NCI-H2227 treated with DMSO at 0.1 percent for 48 hours (cell line): Measurements from ENCODE around the gene TRIAP1.
A peak's percentile ranks its signal among the peaks of the same experiment; 100 is the strongest.

Experiments
- DNase-seq: peaks from one replicate; lab custom pipeline; 2025; lab: John Stamatoyannopoulos, UW

TRIAP1 gene

DNA sequence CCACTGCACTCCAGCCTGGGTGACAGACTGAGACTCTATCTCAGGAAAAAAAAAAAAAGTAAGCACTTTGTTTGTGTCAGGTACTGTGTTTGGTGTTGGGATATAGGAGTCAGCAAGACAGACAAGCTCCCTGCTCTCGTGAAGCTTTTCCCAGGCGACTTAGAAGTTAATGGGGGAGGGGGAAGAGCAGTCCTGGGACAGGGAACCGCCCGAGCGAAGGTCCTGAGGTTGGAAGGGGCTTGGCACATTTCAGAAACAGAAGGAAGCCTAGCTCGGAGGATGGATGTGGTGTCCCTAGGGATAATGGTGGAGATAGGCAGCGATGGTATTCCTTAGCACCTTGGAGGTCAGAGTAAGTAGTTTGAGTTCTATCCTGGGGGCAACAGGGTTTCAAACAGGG is 16.8 kb downstream of the TRIAP1 start:
- no peak for DNase-seq

DNA sequence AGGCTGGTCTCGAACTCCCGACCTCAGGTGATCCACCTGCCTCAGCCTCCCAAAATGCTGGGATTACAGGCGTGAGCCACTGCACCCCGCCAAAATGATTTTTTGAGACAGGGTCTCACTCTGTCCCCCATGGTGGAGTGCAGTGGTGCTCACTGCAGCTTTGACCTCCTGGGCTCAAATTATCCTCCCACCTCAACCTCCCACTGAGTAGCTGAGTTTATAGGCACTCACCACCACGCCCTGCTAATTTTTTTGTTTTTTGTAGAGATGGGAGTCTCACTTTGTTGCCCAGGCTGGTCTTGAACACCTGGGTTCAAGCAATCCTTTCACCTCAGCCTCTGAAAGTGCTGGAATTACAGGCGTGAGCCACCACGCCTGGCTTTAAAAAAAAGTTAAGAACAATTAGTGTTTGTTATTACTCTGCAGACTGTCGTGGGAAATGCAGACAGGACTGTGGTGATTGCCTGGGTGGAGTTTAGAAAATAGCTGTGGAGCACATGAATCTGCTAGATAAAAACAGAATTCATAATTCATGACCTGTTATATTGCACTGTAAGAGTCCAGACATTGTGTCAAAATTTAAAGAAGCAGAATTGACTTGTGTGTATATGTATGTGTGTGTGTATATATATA is 17.5 kb downstream of the TRIAP1 start:
- DNase-seq, result no peak

DNA sequence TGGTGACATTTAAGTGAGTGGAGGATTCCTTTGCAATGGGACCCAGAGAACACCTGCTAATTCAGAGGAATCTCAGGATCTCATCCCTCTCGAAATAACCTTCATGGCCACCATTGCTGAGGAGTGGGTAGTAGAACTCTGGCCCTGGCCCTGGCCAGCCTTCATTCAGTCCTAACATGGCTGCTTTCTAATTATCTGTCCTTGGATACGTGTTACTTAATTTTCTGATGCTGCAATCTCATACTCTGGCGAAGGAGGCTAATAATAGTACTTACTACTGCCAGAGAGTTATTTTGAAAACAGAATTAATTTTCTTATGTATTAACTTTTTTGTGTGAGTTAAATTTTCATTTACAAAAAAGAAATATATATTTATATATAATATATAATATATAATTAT is 20.4 kb downstream of the TRIAP1 start:
- no peak for DNase-seq

DNA sequence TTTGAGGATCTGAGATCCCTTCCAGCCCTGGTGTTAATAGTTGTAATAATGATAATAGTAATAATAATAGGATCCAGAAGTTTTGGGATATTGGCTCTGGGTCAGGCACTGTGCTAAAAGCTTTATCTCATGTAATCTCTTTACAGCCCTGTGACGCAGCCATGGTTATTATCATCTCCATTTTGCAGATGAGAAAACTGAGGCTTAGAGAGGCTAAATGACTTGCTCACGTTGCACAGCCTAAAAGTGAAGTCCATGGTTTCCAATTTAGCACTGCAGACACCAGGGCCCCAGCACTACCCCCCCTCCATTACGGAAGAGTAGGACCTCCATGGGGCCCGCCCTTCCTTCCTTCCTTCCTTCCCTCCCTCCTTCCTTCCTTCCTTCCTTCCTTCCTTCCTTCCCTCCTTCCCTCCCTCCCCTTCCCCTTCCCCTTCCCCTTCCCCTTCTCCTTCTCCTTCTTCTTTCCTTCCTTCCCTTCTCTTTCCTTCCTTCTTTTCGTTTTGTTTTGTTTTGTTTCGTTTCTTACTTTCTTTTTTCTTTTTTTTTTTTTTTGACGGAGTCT is 23.2 kb downstream of the TRIAP1 start:
- DNase-seq, result no peak

DNA sequence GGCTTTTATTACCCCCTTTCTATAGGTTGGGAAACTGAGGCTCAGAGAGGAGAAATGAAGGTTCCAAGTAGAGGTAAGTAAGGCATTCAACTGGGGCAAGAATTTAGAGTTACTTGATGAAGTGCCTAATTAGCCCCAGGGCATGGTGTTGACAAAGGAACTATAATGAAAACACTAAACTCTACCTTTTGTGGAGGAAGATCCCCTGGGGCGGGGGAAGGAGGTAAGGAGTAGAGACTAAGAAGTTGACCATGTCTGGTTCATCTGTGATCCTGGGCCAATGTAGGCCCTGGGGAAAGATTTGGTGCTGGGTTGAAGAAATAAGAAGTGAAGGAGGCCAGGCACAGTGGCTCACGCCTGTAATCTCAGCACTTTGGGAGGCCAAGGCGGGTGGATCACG is 24.5 kb downstream of the TRIAP1 start:
- no peak for DNase-seq

DNA sequence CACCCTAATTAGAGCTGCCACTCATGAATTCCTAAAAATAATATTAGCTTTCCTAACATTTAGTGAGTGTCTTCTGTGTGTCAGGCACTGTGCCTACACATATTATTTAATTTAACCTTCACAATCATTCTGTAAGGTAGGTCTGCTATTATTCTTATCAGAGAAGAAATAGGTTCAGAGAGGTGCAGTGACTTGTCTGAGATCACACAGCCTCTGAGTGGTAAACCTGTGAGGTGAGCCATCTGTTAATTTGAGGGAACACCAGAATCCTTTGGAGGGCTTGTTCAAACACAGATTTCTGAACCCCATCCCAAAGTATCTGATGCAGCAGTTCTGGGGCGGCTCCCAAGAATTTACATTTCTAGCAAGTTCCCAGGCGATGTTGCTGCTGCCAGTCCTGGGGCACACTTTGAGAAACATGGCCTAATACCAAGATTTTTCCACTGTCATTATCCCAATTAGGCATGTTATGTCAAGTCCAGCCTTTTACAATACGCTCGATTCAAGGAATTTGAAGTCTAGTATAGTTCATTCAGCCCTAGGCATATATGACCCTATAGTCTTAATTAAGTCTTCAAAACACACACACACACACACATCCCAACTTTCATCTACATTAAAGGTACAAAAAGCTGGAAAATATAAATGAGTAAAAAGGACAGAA is 28.1 kb downstream of the TRIAP1 start:
- no peak for DNase-seq

DNA sequence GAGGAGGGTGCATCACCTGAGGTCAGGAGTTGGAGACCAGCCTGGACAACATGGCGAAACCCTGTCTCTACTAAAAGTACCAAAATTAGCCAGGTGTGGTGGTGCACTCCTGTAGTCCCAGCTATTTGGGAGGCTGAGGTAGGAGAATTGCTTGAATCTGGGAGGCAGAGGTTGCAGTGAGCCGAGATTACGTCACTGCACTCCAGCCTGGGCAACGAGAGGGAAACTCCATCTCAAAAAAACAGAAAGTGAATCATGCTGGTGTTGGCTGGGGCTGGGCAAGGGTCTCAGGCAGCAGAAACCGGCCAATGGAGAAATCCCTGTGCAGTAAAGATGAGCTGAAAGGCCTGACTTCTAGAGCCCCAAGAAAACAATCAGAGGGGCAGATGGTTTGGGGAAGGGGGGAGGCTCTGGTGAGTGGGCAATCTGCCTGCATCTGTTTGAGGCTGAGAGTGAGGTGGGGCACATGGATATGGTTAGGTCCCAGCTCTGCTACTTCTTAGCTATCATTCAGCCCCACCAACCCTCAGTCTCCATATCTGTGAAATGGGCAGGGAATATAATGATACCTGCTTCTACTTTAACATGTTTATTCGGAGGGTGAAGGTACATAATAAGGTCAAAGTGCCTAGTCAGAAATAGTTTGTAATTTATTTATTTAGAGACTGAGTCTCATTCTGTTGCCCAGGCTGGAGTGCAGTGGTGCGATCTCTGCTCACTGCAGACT is 29.5 kb downstream of the TRIAP1 start:
- DNase-seq, result no peak

DNA sequence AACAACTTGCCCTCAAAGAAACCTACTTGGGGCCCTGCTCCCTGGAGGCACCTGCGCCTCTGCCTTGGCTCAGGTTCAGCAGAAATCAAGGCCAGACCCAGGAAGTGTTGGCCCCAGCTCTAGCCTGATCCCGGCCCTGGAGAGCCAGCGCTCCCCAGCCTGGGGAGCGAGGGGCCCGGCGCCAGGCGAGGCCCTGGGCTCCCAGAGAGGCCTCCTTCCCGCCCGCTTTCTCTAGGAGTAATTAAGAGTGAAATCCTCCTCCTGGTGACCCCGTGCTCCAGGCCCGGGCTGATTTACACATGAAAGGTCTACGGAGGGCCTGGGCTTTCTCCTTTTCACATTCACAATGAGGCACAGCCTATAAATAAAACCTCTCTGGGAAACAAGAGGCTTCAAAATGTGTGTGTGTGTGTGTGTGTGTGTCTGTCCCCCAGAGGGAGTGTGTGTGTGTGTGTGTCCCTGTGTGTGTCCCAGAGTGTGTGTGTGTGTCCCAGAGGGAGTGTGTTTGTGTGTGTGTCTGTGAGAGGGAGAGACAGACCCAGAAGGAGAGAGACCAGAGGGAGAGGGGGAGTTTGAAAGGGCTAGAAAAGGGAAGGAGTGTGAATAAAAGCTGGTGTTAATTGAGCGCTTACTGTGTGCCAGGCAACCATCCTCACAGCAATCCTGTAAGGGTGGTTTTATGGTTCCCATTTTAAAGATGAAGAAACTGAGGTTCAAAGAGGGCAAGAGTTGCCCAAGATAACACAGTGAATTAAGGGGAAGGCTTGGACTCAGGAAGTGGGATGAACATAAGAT is 32.1 kb downstream of the TRIAP1 start:
- peak; percentile 70 for DNase-seq

DNA sequence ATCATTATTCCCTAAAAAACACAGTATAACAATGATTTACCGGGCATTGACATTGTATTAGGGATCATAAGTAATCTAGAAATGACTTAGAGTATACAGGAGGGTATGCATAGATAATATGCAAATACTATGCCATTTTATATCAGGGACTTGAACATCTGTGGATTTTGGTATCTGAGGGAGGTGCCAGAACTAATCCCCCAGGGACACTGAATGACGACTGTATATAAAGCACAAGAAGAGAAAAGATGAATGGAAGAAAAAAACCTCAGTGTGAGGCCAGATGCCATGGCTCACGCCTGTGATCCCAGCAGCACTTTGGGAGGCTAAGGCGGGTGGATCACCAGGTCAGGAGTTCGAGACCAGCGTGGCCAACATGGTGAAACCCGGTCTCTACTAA is 33.8 kb downstream of the TRIAP1 start:
- no peak for DNase-seq

DNA sequence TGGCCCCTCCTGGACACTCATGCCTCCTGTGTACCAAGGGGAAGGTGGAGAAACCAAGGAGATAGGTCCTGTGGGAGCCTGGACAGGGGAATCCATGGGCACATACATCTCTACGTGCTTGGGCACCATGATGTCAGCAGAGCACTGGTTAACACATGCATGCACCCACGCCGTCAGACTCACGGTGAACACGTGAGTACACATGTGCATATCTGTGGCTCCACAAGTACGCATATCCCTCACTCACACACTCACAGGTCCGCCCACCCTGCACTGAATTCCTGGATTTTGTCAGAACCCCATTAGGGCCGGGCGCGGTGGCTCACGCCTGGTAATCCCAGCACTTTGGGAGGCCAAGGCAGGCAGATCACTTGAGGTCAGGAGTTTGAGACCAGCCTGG is 37.4 kb downstream of the TRIAP1 start:
- no peak for DNase-seq

DNA sequence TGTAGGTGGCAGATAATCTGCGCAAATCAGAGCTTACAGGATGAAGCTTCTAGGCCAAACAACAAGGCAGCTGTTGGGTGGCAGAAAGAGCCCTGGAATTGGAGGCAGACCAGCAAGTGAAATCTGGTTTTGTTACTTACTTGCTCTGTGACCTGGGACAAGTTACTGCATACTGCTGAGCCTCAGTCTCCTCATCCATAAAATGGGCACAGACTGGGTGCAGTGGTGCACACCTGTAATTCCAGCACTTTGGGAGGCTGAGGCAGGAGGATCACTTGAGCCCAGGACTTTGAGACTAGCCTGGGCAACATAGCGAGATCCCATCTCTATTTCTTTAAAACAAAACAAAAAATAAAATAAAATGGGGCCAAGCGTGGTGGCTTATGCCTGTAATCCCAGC is 39.6 kb downstream of the TRIAP1 start:
- no peak for DNase-seq

DNA sequence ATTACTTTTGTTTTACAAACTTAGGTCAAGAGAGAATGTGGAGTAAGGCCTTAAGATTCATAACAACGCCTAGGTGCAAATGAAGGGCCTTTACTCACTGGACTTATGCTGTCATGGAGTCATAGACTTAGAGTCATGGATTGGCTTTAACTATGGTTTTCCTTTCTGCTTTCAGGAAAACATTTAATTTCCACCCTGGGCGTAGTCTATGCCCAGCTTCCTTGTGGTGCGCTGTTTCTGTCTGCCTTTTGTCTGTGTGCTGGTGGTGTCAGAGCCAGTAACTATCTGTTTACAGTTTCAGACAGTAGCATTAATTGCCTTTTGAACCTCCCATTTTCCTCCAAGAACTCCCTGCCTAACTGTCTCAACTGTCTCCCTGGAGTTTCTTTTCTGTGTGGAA is 40.1 kb downstream of the TRIAP1 start:
- peak; percentile 64 for DNase-seq

DNA sequence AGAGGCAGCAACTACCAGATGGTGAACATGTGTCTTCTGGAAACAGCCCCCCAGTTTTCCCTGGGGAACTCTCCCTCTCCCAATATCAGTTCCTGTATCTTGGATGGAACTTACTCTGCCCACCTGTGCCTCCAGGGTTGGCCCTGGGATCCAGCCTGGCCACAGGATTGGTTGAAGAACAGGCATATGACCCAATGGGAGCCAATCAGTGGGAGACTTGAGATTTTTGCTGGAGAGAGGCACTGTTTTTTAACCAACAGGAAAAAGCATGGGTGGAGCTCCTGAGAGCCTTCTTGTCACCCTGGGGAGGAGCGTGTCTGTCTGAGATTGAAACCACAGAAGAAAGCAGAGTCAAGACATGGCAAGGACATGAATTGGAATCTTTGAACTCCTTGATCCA is 41.9 kb downstream of the TRIAP1 start:
- no peak for DNase-seq

DNA sequence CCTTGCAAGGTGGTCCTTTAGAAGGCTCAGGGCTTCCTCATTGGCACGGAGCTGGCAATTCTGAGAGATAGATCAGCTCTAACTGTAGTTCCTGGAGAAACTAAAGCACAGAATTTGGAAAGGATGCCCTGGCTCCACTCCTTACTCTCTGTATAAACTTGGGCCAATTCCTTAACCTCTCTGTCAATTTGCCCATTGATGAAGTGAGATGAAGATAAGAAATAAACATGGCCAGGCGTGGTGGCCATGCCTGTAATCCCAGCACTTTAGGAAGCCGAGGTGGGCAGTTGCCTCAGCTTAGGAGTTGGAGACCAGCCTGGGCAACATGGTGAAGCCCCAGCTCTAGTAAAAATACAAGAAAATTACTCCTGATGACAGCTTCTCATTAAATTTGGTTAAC is 42.3 kb downstream of the TRIAP1 start:
- no peak for DNase-seq

DNA sequence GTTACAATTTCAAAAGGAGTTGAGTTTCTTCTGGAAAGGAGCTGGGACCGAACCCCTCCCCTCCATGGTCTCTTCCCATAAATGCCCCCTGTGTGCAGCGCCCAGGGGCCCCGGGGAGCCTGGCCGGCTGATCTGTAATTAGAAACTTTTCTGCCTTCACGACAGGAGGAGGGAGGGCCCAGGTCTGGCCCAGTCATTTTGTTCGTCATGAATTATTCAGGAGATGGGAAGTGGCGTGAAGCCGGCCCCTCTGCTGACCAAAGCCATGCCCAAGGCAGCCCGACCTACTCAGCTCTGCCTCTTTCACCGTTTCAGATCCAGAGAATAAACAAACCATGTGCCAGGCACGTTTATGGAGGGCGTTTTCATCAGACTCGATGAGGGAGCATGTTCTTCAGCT is 44.0 kb downstream of the TRIAP1 start:
- DNase-seq, result no peak

DNA sequence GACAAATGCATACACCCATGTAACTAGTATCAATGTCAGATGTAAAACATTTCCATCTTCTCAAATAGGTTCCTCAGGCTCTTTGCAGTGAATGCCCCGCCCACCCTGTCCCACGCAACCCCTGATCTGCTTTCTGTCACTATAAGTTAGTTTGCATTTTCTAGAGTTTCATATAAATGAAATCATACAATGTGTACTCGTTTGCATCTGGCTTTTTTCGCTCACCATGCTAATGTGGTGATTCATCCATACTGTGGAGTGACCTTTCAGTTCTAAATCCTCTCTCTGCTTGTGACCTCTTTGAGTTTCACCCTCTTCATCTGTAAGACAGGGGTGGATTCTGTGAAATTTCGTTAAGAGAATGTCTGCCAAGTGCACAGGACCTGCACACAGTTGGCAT is 46.7 kb downstream of the TRIAP1 start:
- no peak for DNase-seq

DNA sequence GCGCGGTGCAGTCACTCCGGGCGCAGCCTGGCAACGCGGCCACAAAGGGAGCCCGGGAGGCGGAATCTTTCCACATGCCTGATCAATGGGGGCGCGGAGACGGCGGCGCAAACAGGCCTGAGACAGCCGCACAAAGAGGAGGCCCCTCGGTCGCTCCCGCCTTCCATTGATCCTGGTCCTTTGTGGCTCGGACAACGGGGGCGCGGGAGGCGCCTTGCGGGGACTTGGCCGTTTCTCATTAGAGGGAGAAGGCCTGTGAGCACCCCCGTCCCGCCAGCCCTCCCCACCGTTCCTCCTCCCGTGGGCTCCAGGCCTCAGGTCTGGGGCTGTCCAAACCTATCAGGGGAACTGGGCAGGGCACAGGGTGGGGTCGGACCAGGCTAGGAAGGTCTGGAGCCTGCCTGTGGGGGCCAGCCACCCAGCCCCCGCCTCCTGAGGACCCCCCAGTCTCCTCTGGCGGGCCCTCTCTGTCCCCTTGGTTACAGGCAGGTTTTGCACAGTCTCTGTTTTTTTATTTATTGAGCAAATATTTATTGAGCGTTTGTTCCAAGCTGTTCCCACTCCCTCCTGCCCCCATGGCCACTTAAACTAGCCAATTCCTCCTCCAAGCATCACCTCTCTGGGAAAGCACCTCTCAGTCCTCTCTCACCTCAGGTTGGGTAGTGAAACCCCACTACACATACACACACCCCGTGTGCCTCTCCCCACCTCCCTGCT is 48.2 kb downstream of the TRIAP1 start:
- DNase-seq, result no peak

DNA sequence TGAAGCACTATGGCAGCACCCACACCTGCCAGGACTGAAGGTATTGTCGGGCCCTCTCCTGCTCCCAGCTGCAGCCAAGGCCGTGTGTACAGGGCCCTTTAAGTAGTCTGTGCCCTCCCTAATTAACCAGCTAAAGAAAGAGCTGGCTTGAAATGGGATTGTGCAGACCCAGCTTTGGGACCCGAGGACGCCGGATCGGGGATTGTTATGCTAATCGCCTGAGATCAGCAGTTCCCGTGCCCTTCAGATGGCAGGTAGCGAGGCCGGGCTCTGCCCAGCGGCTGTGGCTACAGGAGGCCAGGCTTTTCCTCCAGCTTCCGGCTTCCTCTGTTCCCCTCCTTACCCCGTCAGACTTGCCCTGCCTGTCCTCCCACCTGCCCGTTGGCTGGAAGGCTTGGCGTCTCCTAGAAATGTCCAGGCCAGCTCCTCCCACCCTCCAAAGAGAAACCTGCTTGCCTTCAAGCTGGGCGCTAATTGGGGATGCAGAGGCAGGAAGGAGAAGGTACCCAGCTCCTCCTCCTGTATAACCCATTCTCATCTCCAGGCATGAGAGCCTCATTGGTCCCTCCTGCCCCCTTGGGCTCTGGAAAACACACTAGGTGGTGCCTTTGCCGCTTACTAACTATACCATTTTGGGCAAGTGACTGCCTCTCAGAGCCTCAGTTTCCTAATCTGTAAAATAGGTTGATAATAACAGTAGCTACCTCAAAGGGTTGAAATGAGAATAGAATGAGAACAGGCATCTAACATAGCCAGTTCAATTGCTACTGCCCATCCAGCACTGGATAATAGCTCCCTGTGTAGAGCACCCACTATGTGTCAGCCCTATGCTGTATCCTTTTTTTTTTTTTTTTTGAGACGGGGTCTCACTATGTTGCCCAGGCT is 51.5 kb downstream of the TRIAP1 start:
- peak; percentile 63 for DNase-seq
